ENCODE results near the gene YOD1. TPM values are rescaled to one million over a fixed set of nuclear protein-coding genes. Genes with fewer than 3 reads are reported as not detected.

Gene YOD1
- total RNA-seq, 1 donor from 2014 or later, result 5.5 TPM

- H3K27me3 Mint-ChIP-seq (ENCODE audit: low read depth), result peaks cover 4% of the 10 kb centered on the region
- no peak for TF ChIP-seq CTCF (IDR thresholded peaks at IDR 0.05)
- H3K4me3 Mint-ChIP-seq (ENCODE audit: unreplicated experiment), result no peak overlapping the region
- no peak overlapping the region for H3K27ac Mint-ChIP-seq (ENCODE audit: unreplicated experiment)
- DNase-seq (ENCODE audit: low spot score), result no peak
- H3K9me3 Mint-ChIP-seq (ENCODE audit: low read depth), result no peaks in the 10 kb centered on the region
- H3K4me1 Mint-ChIP-seq (ENCODE audit: low read depth), result peaks cover 16% of the 10 kb centered on the region
- peaks cover 4% of the 10 kb centered on the region for H3K36me3 Mint-ChIP-seq (ENCODE audit: low read depth)
These were observed 30.8 kb upstream of the YOD1 start for GRCh38 chr1:207081806-207082205.

DNA sequence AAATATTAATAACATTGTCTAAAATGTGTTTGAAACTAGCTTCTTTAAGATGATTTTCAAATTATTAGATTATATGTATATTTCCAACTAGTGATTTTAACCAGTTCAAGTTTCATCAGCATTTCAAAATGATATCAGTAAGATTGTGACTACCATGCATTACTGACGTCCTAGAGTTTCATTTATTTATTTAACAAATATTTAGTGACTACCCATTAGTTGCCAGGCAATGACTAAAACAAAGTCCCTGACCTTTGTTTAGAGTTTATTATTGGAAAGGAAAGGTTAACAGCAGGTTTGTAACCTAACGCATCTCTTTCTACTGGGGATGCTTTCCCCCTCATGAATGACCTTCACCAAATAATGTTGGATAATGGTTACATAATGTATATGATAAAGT, 30.1 kb upstream of the YOD1 start:
- H3K4me3 Mint-ChIP-seq (ENCODE audit: unreplicated experiment), result no peak overlapping the region
- no peak for TF ChIP-seq CTCF (IDR thresholded peaks at IDR 0.05)
- no peak overlapping the region for H3K27ac Mint-ChIP-seq (ENCODE audit: unreplicated experiment)
- no peaks in the 10 kb centered on the region for H3K9me3 Mint-ChIP-seq (ENCODE audit: low read depth)
- H3K27me3 Mint-ChIP-seq (ENCODE audit: low read depth), result peaks cover 3% of the 10 kb centered on the region
- H3K36me3 Mint-ChIP-seq (ENCODE audit: low read depth), result peaks cover 4% of the 10 kb centered on the region
- H3K4me1 Mint-ChIP-seq (ENCODE audit: low read depth), result peaks cover 16% of the 10 kb centered on the region
- DNase-seq (ENCODE audit: low spot score), result no peak

GRCh38 chr1:207079706-207080241, 28.8 kb upstream of the YOD1 start:
- DNase-seq (ENCODE audit: low spot score), result no peak
- peaks cover 4% of the 10 kb centered on the region for H3K36me3 Mint-ChIP-seq (ENCODE audit: low read depth)
- no peak for TF ChIP-seq CTCF (IDR thresholded peaks at IDR 0.05)
- no peak overlapping the region for H3K4me3 Mint-ChIP-seq (ENCODE audit: unreplicated experiment)
- no peaks in the 10 kb centered on the region for H3K9me3 Mint-ChIP-seq (ENCODE audit: low read depth)
- H3K4me1 Mint-ChIP-seq (ENCODE audit: low read depth), result peaks cover 9% of the 10 kb centered on the region
- H3K27ac Mint-ChIP-seq (ENCODE audit: unreplicated experiment), result no peak overlapping the region
- H3K27me3 Mint-ChIP-seq (ENCODE audit: low read depth), result peaks cover 3% of the 10 kb centered on the region

GRCh38 chr1:207078578-207079132, 27.6 kb upstream of the YOD1 start:
- Mint-ChIP-seq H3K4me1 (ENCODE audit: low read depth) (no peaks in the 10 kb centered on the region), H3K36me3 (ENCODE audit: low read depth) (peaks cover 4% of the 10 kb centered on the region), H3K27me3 (ENCODE audit: low read depth) (peaks cover 3% of the 10 kb centered on the region), H3K9me3 (ENCODE audit: low read depth) (no peaks in the 10 kb centered on the region), H3K4me3 (ENCODE audit: unreplicated experiment) (no peak overlapping the region), H3K27ac (ENCODE audit: unreplicated experiment) (no peak overlapping the region)
- TF ChIP-seq CTCF (IDR thresholded peaks at IDR 0.05), result no peak
- no peak for DNase-seq (ENCODE audit: low spot score)

DNA sequence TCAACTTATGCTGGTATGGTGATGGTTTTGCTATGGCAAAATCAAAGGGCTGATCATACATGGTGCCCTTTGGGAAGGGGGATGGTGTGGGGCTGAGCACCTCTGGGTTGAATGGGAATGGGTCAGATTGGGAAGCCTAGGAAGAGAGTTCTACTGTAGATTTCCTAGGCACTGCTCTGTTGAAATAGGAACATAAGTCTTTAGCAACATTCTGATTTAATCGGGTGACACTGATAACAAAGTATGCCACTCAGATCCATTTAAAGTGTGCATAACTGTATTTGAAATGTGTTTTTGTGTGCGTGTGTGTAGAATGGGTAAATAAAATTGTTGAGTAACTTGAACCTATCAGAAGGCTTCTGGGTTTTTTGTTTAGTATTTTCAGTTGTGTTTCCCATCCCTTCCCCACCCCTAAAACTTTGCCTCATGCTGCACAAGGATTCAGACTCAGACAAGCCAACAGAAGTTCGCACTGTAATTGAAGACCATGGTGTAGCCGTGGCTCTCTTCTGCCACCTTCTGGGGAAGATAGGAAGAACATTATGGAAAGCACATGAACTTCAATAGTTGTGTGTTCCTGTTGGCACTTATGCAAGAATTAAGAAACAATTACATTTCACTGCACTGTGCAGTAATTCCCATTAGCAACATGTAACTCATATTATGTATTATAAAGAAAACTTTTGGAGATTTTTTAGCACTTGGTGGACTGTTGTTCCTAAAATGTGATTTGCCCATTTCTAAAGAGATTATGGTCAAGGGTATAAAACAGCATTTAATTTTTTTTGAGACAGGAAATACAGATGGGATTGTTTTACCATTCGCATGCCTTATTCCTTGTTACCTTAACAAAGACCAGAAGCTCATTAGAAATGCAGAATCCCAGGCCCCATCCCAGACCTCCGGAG, 26.7 kb upstream of the YOD1 start:
- no peaks in the 10 kb centered on the region for H3K27me3 Mint-ChIP-seq (ENCODE audit: low read depth)
- H3K4me1 Mint-ChIP-seq (ENCODE audit: low read depth), result no peaks in the 10 kb centered on the region
- H3K36me3 Mint-ChIP-seq (ENCODE audit: low read depth), result peaks cover 4% of the 10 kb centered on the region
- H3K9me3 Mint-ChIP-seq (ENCODE audit: low read depth), result no peaks in the 10 kb centered on the region
- TF ChIP-seq CTCF (IDR thresholded peaks at IDR 0.05), result peak; percentile 92
- DNase-seq (ENCODE audit: low spot score), result no peak
- H3K4me3 Mint-ChIP-seq (ENCODE audit: unreplicated experiment), result no peak overlapping the region
- no peak overlapping the region for H3K27ac Mint-ChIP-seq (ENCODE audit: unreplicated experiment)
